GM12878 (cell line): Measurements from ENCODE around the gene GRIFIN. TPM values are rescaled to one million over a fixed set of nuclear protein-coding genes. Genes with fewer than 3 reads are reported as not detected.

Source experiments
- ATAC-seq: fragments of 200-7000 bp; cut with Tn5 transposase; 3 replicates; pipeline ENCODE4 v1.9.1; 2020; ENCODE audit warnings: mild to moderate bottlenecking, moderate library complexity
- BruUV-seq: library from RNA; stranded (reverse); fragments of 400-500 nt; replicated peaks from 2 replicates; lab custom pipeline; 2021; lab: Mats Ljungman, UMichigan
- CTCF ChIA-PET: fragments of 300-600 bp; sonication (Branson Sonifier 250); formaldehyde crosslinking; extraction: SDS; loops from one replicate; lab custom pipeline; 2021; ENCODE audit warnings: inconsistent platforms; lab: Yijun Ruan, JAX
- POLR2A ChIA-PET: fragments of 350-600 bp; formaldehyde crosslinking; extraction: SDS; loops from one replicate; lab custom pipeline; 2021; ENCODE audit warnings: inconsistent platforms; lab: Charles Lee
- RAD21 ChIA-PET: fragments of 300-600 bp; sonication (Branson Sonifier 250); formaldehyde crosslinking; loops from one replicate; lab custom pipeline; 2023; ENCODE audit warnings: antibody characterized with exemption; ENCODE audit not compliant: unreplicated experiment; lab: Charles Lee
- SMC1A ChIA-PET: fragments of 300-600 bp; sonication (Branson Sonifier 250); formaldehyde crosslinking; loops from one replicate; lab custom pipeline; 2023; ENCODE audit not compliant: unreplicated experiment, uncharacterized antibody; lab: Charles Lee
- DNase-seq: peaks from one replicate; pipeline ENCODE4 v3.0.0-alpha.2; 2011; ENCODE audit warnings: low read depth, low spot score
- FAIRE-seq: peaks from 3 replicates; lab custom pipeline; 2011; peaks lifted over from hg19 to GRCh38; lab: Jason Lieb, UNC
- H2AFZ ChIP-seq: 2 replicates; pipeline ENCODE4 v1.6.0; 2011; ENCODE audit warnings: low read depth, low read length, control low read depth; ENCODE audit not compliant: control insufficient read depth
- H3K27ac ChIP-seq: 2 replicates; pipeline ENCODE4 v1.5.1; 2011; ENCODE audit warnings: control low read depth; ENCODE audit not compliant: control insufficient read depth, insufficient read depth
- H3K27me3 ChIP-seq, 2 experiments: replicated peaks in 1 of 2; 2 replicates each; pipeline versions ENCODE4 v1.6.0 to v1.6.1; 2011; ENCODE audit warnings: low read length in 1 of 2; ENCODE audit not compliant: control insufficient read depth in 2 of 2, insufficient read depth in 2 of 2
- H3K36me3 ChIP-seq, 2 experiments: 2 replicates each; pipeline ENCODE4 v1.5.1; 2011; ENCODE audit warnings: low read length in 1 of 2; ENCODE audit not compliant: control insufficient read depth in 2 of 2, insufficient read depth in 2 of 2
- H3K4me1 ChIP-seq: 2 replicates; pipeline ENCODE4 v1.6.1; 2011; ENCODE audit warnings: mild to moderate bottlenecking, low read length, moderate library complexity, mixed read lengths; ENCODE audit not compliant: control insufficient read depth, insufficient read depth
- H3K4me2 ChIP-seq: 2 replicates; pipeline ENCODE4 v1.6.0; 2011; ENCODE audit warnings: control low read depth; ENCODE audit not compliant: control insufficient read depth, insufficient read depth
- H3K4me3 ChIP-seq: fragments of 200-600 bp; sonication (generic); 2 replicates; pipeline ENCODE4 v1.5.1; 2016
- H3K79me2 ChIP-seq: 2 replicates; pipeline ENCODE4 v1.6.0; 2011; ENCODE audit warnings: low read length; ENCODE audit not compliant: control insufficient read depth, insufficient read depth
- H3K9ac ChIP-seq: 2 replicates; pipeline ENCODE4 v1.8.0; 2011; ENCODE audit warnings: low read length, control low read depth, mixed read lengths; ENCODE audit not compliant: control insufficient read depth, insufficient read depth
- H3K9me3 ChIP-seq: replicated peaks from 3 replicates; pipeline ENCODE4 v1.5.1; 2011; ENCODE audit warnings: mild to moderate bottlenecking, low read length; ENCODE audit not compliant: control insufficient read depth, insufficient read depth
- H4K20me1 ChIP-seq: 2 replicates; pipeline ENCODE4 v1.6.0; 2011; ENCODE audit not compliant: control insufficient read depth, insufficient read depth
- BRCA1 ChIP-seq: IDR thresholded peaks from 2 replicates; pipeline ENCODE4 v1.6.1; 2011; ENCODE audit warnings: low read depth, low read length, improper control_type of control experiment
- E2F4 ChIP-seq: IDR thresholded peaks from 2 replicates; pipeline ENCODE4 v1.6.1; 2012; ENCODE audit warnings: low read depth, low read length, improper control_type of control experiment
- NFXL1 ChIP-seq: fragments of 450-650 bp; IDR thresholded peaks from 2 replicates; pipeline ENCODE4 v1.6.1; 2017; ENCODE audit warnings: antibody characterized with exemption, mild to moderate bottlenecking, borderline replicate concordance
- POLR2AphosphoS5 ChIP-seq: IDR thresholded peaks from 2 replicates; pipeline ENCODE4 v1.6.1; 2011; ENCODE audit warnings: mild to moderate bottlenecking, low read length, inconsistent platforms
- SRF ChIP-seq, 2 experiments: IDR thresholded peaks; 2 replicates each; pipeline ENCODE4 v1.6.1; 2011; ENCODE audit warnings: low read depth in 2 of 2, low read length in 2 of 2, mild to moderate bottlenecking in 1 of 2, moderate library complexity in 1 of 2
- TAF1 ChIP-seq: IDR thresholded peaks from 2 replicates; pipeline ENCODE4 v1.6.1; 2011; ENCODE audit warnings: mild to moderate bottlenecking, low read depth, low read length, borderline replicate concordance
- ZNF24 ChIP-seq: fragments of 450-650 bp; IDR thresholded peaks from 2 replicates; pipeline ENCODE4 v1.6.1; 2017; ENCODE audit warnings: antibody characterized with exemption, mild to moderate bottlenecking
- ZNF274 ChIP-seq: IDR thresholded peaks from one replicate; pipeline ENCODE4 v1.8.0; 2011; ENCODE audit not compliant: insufficient read length, insufficient read depth
- WGBS: methylation state at CpG from one replicate; pipeline ENCODE4 v1.1.6; 2016; ENCODE audit warnings: low lambda C conversion rate; ENCODE audit not compliant: insufficient replicate concordance, insufficient coverage; ENCODE audit errors: missing lambda C conversion rate; 5-methylcytosine and 5-hydroxymethylcytosine counted together
- in situ Hi-C: fragments of 300-500 bp; cut with MboI; formaldehyde crosslinking; loops from 9 replicates; pipeline ENCODE4 v1.14.3; 2018; ENCODE audit warnings: mixed read lengths
- intact Hi-C: fragments of 100-400 bp; cut with micrococcal nuclease; formaldehyde crosslinking; loops from one replicate; pipeline ENCODE4 v1.14.2; 2022; ENCODE audit not compliant: unreplicated experiment
- polyA plus RNA-seq, 11 experiments: library from polyadenylated mRNA; depleted of rRNA in 4 of 11; unstranded in 6 of 11; stranded (reverse) in 5 of 11; fragments of >200 nt; fragmentation: Nextera tagmentation in 4 of 11; fragmentation: Illumina TruSeq in 1 of 11; extraction: Ambion mirVana in 4 of 11; extraction: Trizol in 1 of 11; gene quantifications; 1 replicate in 1 of 11; 2 replicates in 10 of 11; pipeline versions ENCODE4 v1.2.1 to v1.2.3, GENCODE V29; 2011 to 2016; ENCODE audit warnings: inconsistent platforms in 2 of 11, missing spikeins in 2 of 11, low read depth in 1 of 11
- total RNA-seq, 4 experiments: library from RNA; depleted of rRNA in 3 of 4; stranded (reverse); fragments of >200 nt in 3 of 4; fragmentation: Illumina TruSeq in 1 of 4; extraction: Trizol in 1 of 4; gene quantifications; 2 replicates each; pipeline versions ENCODE4 v1.2.1 to v1.2.3, GENCODE V29; 2013 to 2021

Gene GRIFIN
- total and polyA plus RNA-seq, 10 of the 15 experiments (the other 5 are each of a cell fraction or from before 2014, with no cell fraction given), result not detected

GRCh38 chr7:2523941-2524807 lies 48.0 kb upstream of the GRIFIN start:
- SMC1A ChIA-PET, result no interaction called here
- H3K9me3 ChIP-seq, result no peaks in the 10 kb centered on the region
- no peak overlapping the region for H3K4me2 ChIP-seq
- peaks cover 26% of the 10 kb centered on the region for H3K4me1 ChIP-seq
- ATAC-seq, result no peak
- no peak for DNase-seq
- no peaks in the 10 kb centered on the region for H3K36me3 ChIP-seq
- TF ChIP-seq NFXL1 (no peak), ZNF274 (no peak), ZNF24 (no peak), POLR2AphosphoS5 (no peak), BRCA1 (no peak), SRF (IDR thresholded peaks at IDR 0.05; ENCODE audit: low read depth in 2 of 2, low read length in 2 of 2) (no peak), E2F4 (no peak), TAF1 (no peak)
- TF ChIP-seq, all 136 proteins: peak for 0
- ChIA-PET CTCF (no interaction called here), POLR2A (no interaction called here), RAD21 (no interaction called here)
- H3K27ac ChIP-seq, result no peak overlapping the region
- BruUV-seq, result no TSS peak
- H3K27me3 ChIP-seq, result peaks cover 0 to 11% of the 10 kb centered on the region in 2 experiments; a peak in 3 of 4 replicates
- in situ Hi-C loops, result no loop called here
- H3K4me3 ChIP-seq, result no peak overlapping the region
- intact Hi-C loops, result no loop called here
- FAIRE-seq, result no peak
- 70% methylated on average over 51 of the region's 51 CpGs for WGBS
- no peaks in the 10 kb centered on the region for H3K79me2 ChIP-seq
- no peak overlapping the region for H2AFZ ChIP-seq
- H4K20me1 ChIP-seq, result no peaks in the 10 kb centered on the region
- H3K9ac ChIP-seq, result no peak overlapping the region
